IPS-20b (cell line): Measurements from ENCODE around the gene REV3L.
"Not testable (repeated sequence)": the region's sequence is repeated elsewhere in the genome, so short reads cannot be mapped to it uniquely, and the experiment has no call there.

ENCODE experiments used
- H3K27ac ChIP-seq: one replicate; pipeline ENCODE4 v1.5.1; 2013; ENCODE audit warnings: low read length
- H3K27me3 ChIP-seq: 2 replicates; pipeline ENCODE4 v1.6.1; 2013; ENCODE audit warnings: mild to moderate bottlenecking, low read length, inconsistent platforms; ENCODE audit not compliant: insufficient read depth
- H3K36me3 ChIP-seq: 2 replicates; pipeline ENCODE4 v1.6.1; 2013; ENCODE audit warnings: low read depth, mild to moderate bottlenecking, inconsistent platforms, low read length, moderate library complexity; ENCODE audit not compliant: insufficient read depth
- H3K4me1 ChIP-seq: 2 replicates; pipeline ENCODE4 v1.6.1; 2013; ENCODE audit warnings: mild to moderate bottlenecking, control low read depth, inconsistent platforms, low read length, moderate library complexity; ENCODE audit not compliant: insufficient read depth
- H3K4me3 ChIP-seq: 2 replicates; pipeline ENCODE4 v1.5.1; 2013; ENCODE audit warnings: mild to moderate bottlenecking, low read length, inconsistent platforms
- H3K9ac ChIP-seq: 2 replicates; pipeline ENCODE4 v1.6.1; 2013; ENCODE audit warnings: low read depth, mild to moderate bottlenecking, inconsistent platforms, low read length, moderate library complexity
- H3K9me3 ChIP-seq: 2 replicates; pipeline ENCODE4 v1.6.1; 2013; ENCODE audit warnings: mild to moderate bottlenecking, low read depth, low read length, inconsistent platforms; ENCODE audit not compliant: insufficient read depth

The REV3L gene

GRCh38 chr6:111354758-111355555 lies 128.1 kb downstream of the REV3L start:
- Histone ChIP-seq H3K4me3 (no peak overlapping the region), H3K27ac (no peak overlapping the region), H3K9me3 (no peaks in the 10 kb centered on the region), H3K36me3 (peaks cover 13% of the 10 kb centered on the region), H3K4me1 (no peaks in the 10 kb centered on the region), H3K27me3 (no peaks in the 10 kb centered on the region), H3K9ac (no peak overlapping the region)

GRCh38 chr6:111353912-111354462 lies 129.0 kb downstream of the REV3L start:
- no peaks in the 10 kb centered on the region for H3K9me3 ChIP-seq
- H3K9ac ChIP-seq = no peak overlapping the region
- no peak overlapping the region for H3K27ac ChIP-seq
- no peaks in the 10 kb centered on the region for H3K4me1 ChIP-seq
- H3K27me3 ChIP-seq = no peaks in the 10 kb centered on the region
- no peak overlapping the region for H3K4me3 ChIP-seq
- H3K36me3 ChIP-seq = peaks cover 13% of the 10 kb centered on the region

- Histone ChIP-seq H3K4me3 (no peak overlapping the region), H3K4me1 (0 out of 2 replicates have a peak, but pooled peaks cover 2% of the 10 kb centered on the region), H3K9ac (no peak overlapping the region), H3K27me3 (no peaks in the 10 kb centered on the region), H3K27ac (no peak overlapping the region), H3K9me3 (no peaks in the 10 kb centered on the region), H3K36me3 (no peaks in the 10 kb centered on the region)
Observed at GRCh38 chr6:111347589-111347988, 135.4 kb downstream of the REV3L start.

DNA sequence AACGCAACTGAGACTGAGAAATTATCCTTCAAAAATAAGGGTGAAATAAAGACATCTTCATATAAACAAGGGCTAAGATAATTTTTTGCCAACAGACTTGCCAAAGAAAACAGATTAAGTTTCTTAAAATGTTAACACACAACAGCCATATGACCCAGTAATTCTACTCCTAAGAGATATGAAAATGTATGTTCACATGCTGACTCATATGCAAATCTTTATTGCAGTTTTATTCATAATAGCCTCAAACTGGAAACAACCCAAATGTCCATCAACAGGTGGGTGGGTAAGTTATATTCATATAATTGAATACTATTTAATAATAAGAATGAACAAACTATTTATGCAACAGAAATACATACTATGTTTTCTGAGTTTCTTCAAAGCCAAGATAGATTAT lies 140.1 kb downstream of the REV3L start:
- Histone ChIP-seq H3K9me3 (no peaks in the 10 kb centered on the region), H3K36me3 (no peaks in the 10 kb centered on the region), H3K4me1 (peaks cover 8% of the 10 kb centered on the region; the same call in 1 of the 2 replicates), H3K27ac (no peak overlapping the region), H3K9ac (no peak overlapping the region), H3K4me3 (no peak overlapping the region), H3K27me3 (no peaks in the 10 kb centered on the region)

- Histone ChIP-seq H3K27me3 (no peaks in the 10 kb centered on the region), H3K4me3 (no peak overlapping the region), H3K9ac (no peak overlapping the region), H3K4me1 (peaks cover 6% of the 10 kb centered on the region; the same call in 1 of the 2 replicates), H3K36me3 (no peaks in the 10 kb centered on the region), H3K9me3 (no peaks in the 10 kb centered on the region), H3K27ac (no peak overlapping the region)
Observed at GRCh38 chr6:111339294-111339693, 143.7 kb downstream of the REV3L start.

DNA sequence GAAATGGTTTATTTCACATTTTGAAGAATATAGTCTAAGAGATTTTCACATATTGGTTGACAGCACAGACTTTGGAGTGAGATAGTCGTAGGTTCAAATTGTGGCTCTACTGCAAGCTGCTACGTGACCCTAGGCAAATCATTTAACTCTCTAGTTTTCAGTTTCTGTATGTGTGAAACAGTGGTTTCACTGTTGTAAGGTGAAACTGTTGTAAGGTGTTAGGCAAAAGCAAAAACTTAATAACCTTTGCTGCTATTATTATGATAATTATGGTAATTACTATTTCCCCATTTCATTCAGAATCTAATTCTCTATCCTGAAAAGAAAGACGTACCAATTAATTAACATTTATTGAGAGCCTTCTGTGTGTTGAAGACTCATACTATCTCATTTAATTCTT lies 144.2 kb downstream of the REV3L start:
- H3K9ac ChIP-seq = no peak overlapping the region
- no peaks in the 10 kb centered on the region for H3K36me3 ChIP-seq
- no peak overlapping the region for H3K4me3 ChIP-seq
- no peaks in the 10 kb centered on the region for H3K27me3 ChIP-seq
- H3K9me3 ChIP-seq = no peaks in the 10 kb centered on the region
- H3K27ac ChIP-seq = no peak overlapping the region
- peaks cover 6% of the 10 kb centered on the region; the same call in 1 of the 2 replicates for H3K4me1 ChIP-seq

GRCh38 chr6:111337829-111338236 lies 145.2 kb downstream of the REV3L start:
- H3K9ac ChIP-seq = no peak overlapping the region
- H3K9me3 ChIP-seq = no peaks in the 10 kb centered on the region
- peaks cover 6% of the 10 kb centered on the region; the same call in 1 of the 2 replicates for H3K4me1 ChIP-seq
- no peaks in the 10 kb centered on the region for H3K27me3 ChIP-seq
- H3K27ac ChIP-seq = no peak overlapping the region
- no peaks in the 10 kb centered on the region for H3K36me3 ChIP-seq
- no peak overlapping the region for H3K4me3 ChIP-seq

GRCh38 chr6:111329882-111330633 lies 153.0 kb downstream of the REV3L start:
- Histone ChIP-seq H3K27ac (no peak overlapping the region), H3K36me3 (no peaks in the 10 kb centered on the region), H3K27me3 (no peaks in the 10 kb centered on the region), H3K9ac (no peak overlapping the region), H3K4me3 (no peak overlapping the region), H3K4me1 (no peaks in the 10 kb centered on the region), H3K9me3 (no peaks in the 10 kb centered on the region)

DNA sequence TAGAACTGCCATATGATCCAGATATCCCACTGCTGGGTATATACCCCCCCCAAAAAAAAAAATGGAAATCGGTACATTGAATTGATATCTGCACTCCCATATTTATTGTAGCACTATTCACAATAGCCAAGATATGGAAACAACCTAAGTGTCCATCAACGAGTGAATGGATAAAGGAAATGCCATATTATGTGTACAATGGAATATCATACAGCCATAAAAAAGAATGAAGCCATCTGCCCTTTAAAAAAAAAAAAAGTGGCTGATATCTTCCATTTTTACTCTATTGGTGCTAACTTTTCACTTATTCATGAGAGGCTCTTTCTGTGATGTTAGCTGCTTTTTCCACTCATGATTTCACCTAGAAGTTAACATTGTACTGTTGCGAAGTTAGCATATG lies 156.5 kb downstream of the REV3L start:
- H3K4me1 ChIP-seq = no peaks in the 10 kb centered on the region
- H3K9me3 ChIP-seq = no peaks in the 10 kb centered on the region
- no peak overlapping the region for H3K27ac ChIP-seq
- no peaks in the 10 kb centered on the region for H3K27me3 ChIP-seq
- no peak overlapping the region for H3K4me3 ChIP-seq
- H3K9ac ChIP-seq = no peak overlapping the region
- H3K36me3 ChIP-seq = peaks cover 6% of the 10 kb centered on the region; the same call in 1 of the 2 replicates

DNA sequence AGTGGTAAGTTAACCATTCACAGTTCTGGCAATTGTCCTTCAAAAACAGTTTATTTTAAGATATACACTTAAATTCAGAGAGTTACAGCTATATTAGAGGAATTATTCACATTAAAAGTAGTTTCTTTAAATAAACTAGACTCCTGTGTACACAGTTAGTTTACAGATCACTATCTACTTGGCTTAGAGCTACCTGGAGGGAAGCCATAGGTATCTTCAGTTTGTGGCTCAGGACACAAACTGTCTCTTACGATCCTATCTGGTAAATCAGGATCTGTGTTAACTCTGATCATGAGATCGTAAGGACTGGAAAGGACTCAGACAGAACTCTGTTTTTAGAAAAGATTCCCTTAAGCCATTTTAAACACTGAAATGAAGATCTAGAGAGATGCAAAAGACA lies 160.9 kb downstream of the REV3L start:
- H3K9ac ChIP-seq = no peak overlapping the region
- no peaks in the 10 kb centered on the region for H3K9me3 ChIP-seq
- H3K4me3 ChIP-seq = no peak overlapping the region
- no peaks in the 10 kb centered on the region for H3K27me3 ChIP-seq
- H3K36me3 ChIP-seq = peaks cover 6% of the 10 kb centered on the region; the same call in 1 of the 2 replicates
- no peaks in the 10 kb centered on the region for H3K4me1 ChIP-seq
- H3K27ac ChIP-seq = no peak overlapping the region

DNA sequence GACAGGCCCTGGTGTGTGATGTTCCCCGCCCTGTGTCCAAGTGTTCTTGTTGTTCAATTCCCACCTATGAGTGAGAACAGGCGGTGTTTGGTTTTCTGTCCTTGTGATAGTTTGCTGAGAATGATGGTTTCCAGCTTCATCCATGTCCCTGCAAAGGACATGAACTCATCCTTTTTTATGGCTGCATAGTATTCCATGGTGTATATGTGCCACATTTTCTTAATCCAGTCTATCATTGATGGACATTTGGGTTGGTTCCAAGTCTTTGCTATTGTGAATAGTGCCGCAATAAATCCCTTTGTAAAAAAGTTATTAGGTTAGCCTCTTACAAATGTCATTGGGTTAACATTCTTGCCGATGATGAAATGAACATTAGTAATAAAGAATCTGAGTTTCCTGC lies 175.1 kb downstream of the REV3L start:
- H3K36me3 ChIP-seq = peaks cover 19% of the 10 kb centered on the region; the same call in 1 of the 2 replicates
- H3K4me3 ChIP-seq, H3K4me1 ChIP-seq, H3K27ac ChIP-seq, H3K9me3 ChIP-seq, H3K9ac ChIP-seq, H3K27me3 ChIP-seq: not testable (repeated sequence)
